Stimulated activated CD4-positive, alpha-beta T cell treated with anti-CD3 and anti-CD28 coated beads, Interleukin-1b, Interleukin-23, amount 100 ng/mL, for 1 hour (primary cell): ENCODE results near the gene NEK8.
"Not testable (repeated sequence)": the region's sequence is repeated elsewhere in the genome, so short reads cannot be mapped to it uniquely, and the experiment has no call there.

ENCODE experiments used
- DNase-seq, 2 donors: peaks; one replicate each; pipeline ENCODE4 v3.0.0-alpha.2; 2020; ENCODE audit warnings: low read depth in 2 of 2

The NEK8 gene

GRCh38 chr17:28725660-28726225, 2.8 kb upstream of the NEK8 start:
- DNase-seq: no peak

GRCh38 chr17:28726226-28726626, 2.4 kb upstream of the NEK8 start, which contains the start of gene TLCD1:
Gene TLCD1 (minus strand): TSS chr17:28726233. CDS start chr17:28726097, 136 bp downstream.
- no peak for DNase-seq

- DNase-seq: peak; percentile 79 to 85
Measured at GRCh38 chr17:28726627-28727491, 1.7 kb upstream of the NEK8 start.

GRCh38 chr17:28729950-28730330, 1.4 kb downstream of the NEK8 start:
- DNase-seq: no peak

- no peak for DNase-seq
Measured at GRCh38 chr17:28733346-28733745, 4.8 kb downstream of the NEK8 start.

GRCh38 chr17:28734712-28735241, 6.2 kb downstream of the NEK8 start:
- DNase-seq: no peak

GRCh38 chr17:28735242-28735722, 6.7 kb downstream of the NEK8 start:
- no peak for DNase-seq

GRCh38 chr17:28735913-28736769, 7.6 kb downstream of the NEK8 start:
- not testable (repeated sequence) for DNase-seq

GRCh38 chr17:28737316-28737715, 8.7 kb downstream of the NEK8 start:
- no peak for DNase-seq

GRCh38 chr17:28737770-28738679, 9.4 kb downstream of the NEK8 start:
- DNase-seq: no peak

GRCh38 chr17:28738680-28739384, 10.2 kb downstream of the NEK8 start:
- DNase-seq: peak in 1 of 2 donors; percentile 51

- DNase-seq: no peak
Measured at GRCh38 chr17:28740406-28741357, 12.1 kb downstream of the NEK8 start.

GRCh38 chr17:28741358-28742349, 13.1 kb downstream of the NEK8 start:
- no peak for DNase-seq

- DNase-seq: peak in 1 of 2 donors; percentile 68
Measured at GRCh38 chr17:28743243-28744103, 14.9 kb downstream of the NEK8 start, which contains the start of gene TRAF4. Gene TRAF4 (plus strand): TSS chr17:28744011. CDS start chr17:28744113, 102 bp downstream.

- DNase-seq: peak in 1 of 2 donors; percentile 71
Measured at GRCh38 chr17:28744104-28744971, 15.8 kb downstream of the NEK8 start.
